ENCODE results near the gene ARMC2.
"Not testable (repeated sequence)": the region's sequence is repeated elsewhere in the genome, so short reads cannot be mapped to it uniquely, and the experiment has no call there.

The ARMC2 gene

GRCh38 chr6:108851756-108852155 is 3.5 kb downstream of the ARMC2 start:
- Histone ChIP-seq H3K4me3 (ENCODE audit: low read length, poor library complexity, severe bottlenecking) (no peak overlapping the region), H3K9me3 (ENCODE audit: insufficient read depth, low read depth, low read length) (no peaks in the 10 kb centered on the region), H2AFZ (ENCODE audit: low read length) (no peak overlapping the region), H3K4me2 (ENCODE audit: low read depth, low read length, poor library complexity, severe bottlenecking) (no peak overlapping the region), H3K9me2 (replicated peaks; ENCODE audit: low read depth, low read length) (no peaks in the 10 kb centered on the region), H3K36me3 (ENCODE audit: insufficient read depth, low read length) (peaks cover 3% of the 10 kb centered on the region; the same call in 1 of the 2 replicates), H3K9ac (ENCODE audit: low read depth, low read length, poor library complexity, severe bottlenecking) (no peak overlapping the region), H3F3A (ENCODE audit: low read depth) (peaks cover 8% of the 10 kb centered on the region), H3K4me1 (ENCODE audit: insufficient read depth, low read length, poor library complexity, severe bottlenecking) (peaks cover 47% of the 10 kb centered on the region), H3K27me3 (ENCODE audit: insufficient read depth, low read length, poor library complexity, severe bottlenecking) (no peaks in the 10 kb centered on the region), H4K20me1 (ENCODE audit: insufficient read depth, low read length, poor library complexity, severe bottlenecking) (no peaks in the 10 kb centered on the region), H3K79me2 (ENCODE audit: insufficient read depth, low read length) (peaks cover 7% of the 10 kb centered on the region; the same call in 1 of the 2 replicates)
- TF ChIP-seq CTCF (conservative IDR thresholded peaks at IDR 0.05; ENCODE audit: low read length), result no peak
- TF ChIP-seq EZH2phosphoT487 (IDR thresholded peaks at IDR 0.05; ENCODE audit: borderline replicate concordance), result no peak

- peaks cover 10% of the 10 kb centered on the region for H3K9me3 ChIP-seq (ENCODE audit: insufficient read depth, low read depth, low read length)
- H2AFZ ChIP-seq (ENCODE audit: low read length), result no peak overlapping the region
- no peak overlapping the region for H3K9ac ChIP-seq (ENCODE audit: low read depth, low read length, poor library complexity, severe bottlenecking)
- H4K20me1 ChIP-seq (ENCODE audit: insufficient read depth, low read length, poor library complexity, severe bottlenecking), result no peaks in the 10 kb centered on the region
- peaks cover 7% of the 10 kb centered on the region; the same call in 1 of the 2 replicates for H3K79me2 ChIP-seq (ENCODE audit: insufficient read depth, low read length)
- H3K4me1 ChIP-seq (ENCODE audit: insufficient read depth, low read length, poor library complexity, severe bottlenecking), result peaks cover 34% of the 10 kb centered on the region
- H3K4me3 ChIP-seq (ENCODE audit: low read length, poor library complexity, severe bottlenecking), result no peak overlapping the region
- H3F3A ChIP-seq (ENCODE audit: low read depth), result peaks cover under 1% of the 10 kb centered on the region; the same call in 1 of the 2 replicates
- H3K4me2 ChIP-seq (ENCODE audit: low read depth, low read length, poor library complexity, severe bottlenecking), result peak overlapping the region; percentile 16
- TF ChIP-seq EZH2phosphoT487 (IDR thresholded peaks at IDR 0.05; ENCODE audit: borderline replicate concordance), result no peak
- TF ChIP-seq CTCF (conservative IDR thresholded peaks at IDR 0.05; ENCODE audit: low read length), result no peak
- peaks cover 12% of the 10 kb centered on the region; the same call in 1 of the 2 replicates for H3K36me3 ChIP-seq (ENCODE audit: insufficient read depth, low read length)
- no peaks in the 10 kb centered on the region for H3K9me2 ChIP-seq (replicated peaks; ENCODE audit: low read depth, low read length)
- H3K27me3 ChIP-seq (ENCODE audit: insufficient read depth, low read length, poor library complexity, severe bottlenecking), result no peaks in the 10 kb centered on the region
These were observed 4.9 kb downstream of the ARMC2 start for GRCh38 chr6:108853077-108853476.

DNA sequence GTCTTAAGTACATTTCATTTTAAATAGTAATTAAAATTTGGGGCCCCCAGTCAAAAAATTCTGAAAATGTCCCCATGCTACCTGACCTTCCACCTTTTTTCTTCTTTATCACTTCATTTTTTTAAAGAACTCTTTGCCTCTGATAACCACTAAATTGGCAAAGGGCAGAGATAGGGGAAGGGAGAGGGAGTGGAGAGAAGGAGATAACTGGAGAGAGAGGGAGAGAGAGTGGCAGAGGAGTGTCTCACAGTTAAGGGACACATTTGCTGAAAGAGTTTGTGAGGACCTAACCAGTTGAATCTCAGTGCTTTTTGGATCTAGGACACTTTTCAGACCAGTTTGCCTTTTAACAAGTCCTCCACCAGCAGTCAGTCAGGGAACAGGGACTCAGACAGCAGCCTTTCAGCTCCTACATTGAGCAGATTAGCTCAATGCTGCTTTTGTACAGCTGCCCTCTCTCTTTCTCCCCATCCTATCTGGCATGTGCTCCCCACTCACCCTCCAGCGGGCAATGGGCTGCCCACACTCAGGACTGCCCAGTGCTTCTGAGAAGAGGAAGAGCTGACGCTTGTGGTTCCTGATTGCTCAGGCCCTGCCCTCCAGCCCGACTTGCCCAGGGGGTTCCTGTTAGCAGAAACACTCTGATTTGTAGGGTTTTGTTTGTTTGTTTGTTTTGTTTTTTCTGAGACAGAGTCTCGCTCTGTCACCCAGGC is 14.4 kb downstream of the ARMC2 start:
- Histone ChIP-seq H4K20me1 (ENCODE audit: insufficient read depth, low read length, poor library complexity, severe bottlenecking) (no peaks in the 10 kb centered on the region), H3K36me3 (ENCODE audit: insufficient read depth, low read length) (peaks cover 5% of the 10 kb centered on the region; the same call in 1 of the 2 replicates), H3K27me3 (ENCODE audit: insufficient read depth, low read length, poor library complexity, severe bottlenecking) (no peaks in the 10 kb centered on the region), H3K4me2 (ENCODE audit: low read depth, low read length, poor library complexity, severe bottlenecking) (no peak overlapping the region), H3F3A (ENCODE audit: low read depth) (no peaks in the 10 kb centered on the region), H3K9ac (ENCODE audit: low read depth, low read length, poor library complexity, severe bottlenecking) (no peak overlapping the region), H3K4me1 (ENCODE audit: insufficient read depth, low read length, poor library complexity, severe bottlenecking) (peaks cover 16% of the 10 kb centered on the region), H3K4me3 (ENCODE audit: low read length, poor library complexity, severe bottlenecking) (no peak overlapping the region), H3K9me3 (ENCODE audit: insufficient read depth, low read depth, low read length) (peaks cover 2% of the 10 kb centered on the region), H3K79me2 (ENCODE audit: insufficient read depth, low read length) (no peaks in the 10 kb centered on the region), H2AFZ (ENCODE audit: low read length) (no peak overlapping the region), H3K9me2 (replicated peaks; ENCODE audit: low read depth, low read length) (no peaks in the 10 kb centered on the region)
- TF ChIP-seq CTCF (conservative IDR thresholded peaks at IDR 0.05; ENCODE audit: low read length), result no peak
- TF ChIP-seq EZH2phosphoT487 (IDR thresholded peaks at IDR 0.05; ENCODE audit: borderline replicate concordance), result no peak

- not testable (repeated sequence) for H3K27me3 ChIP-seq (ENCODE audit: insufficient read depth, low read length, poor library complexity, severe bottlenecking); H3K9me3 ChIP-seq (ENCODE audit: insufficient read depth, low read depth, low read length); H3K9me2 ChIP-seq (replicated peaks; ENCODE audit: low read depth, low read length); H3F3A ChIP-seq (ENCODE audit: low read depth); H3K79me2 ChIP-seq (ENCODE audit: insufficient read depth, low read length); H3K4me3 ChIP-seq (ENCODE audit: low read length, poor library complexity, severe bottlenecking); H4K20me1 ChIP-seq (ENCODE audit: insufficient read depth, low read length, poor library complexity, severe bottlenecking); H3K36me3 ChIP-seq (ENCODE audit: insufficient read depth, low read length)
- H3K4me1 ChIP-seq (ENCODE audit: insufficient read depth, low read length, poor library complexity, severe bottlenecking), result peaks cover 16% of the 10 kb centered on the region
- H2AFZ ChIP-seq (ENCODE audit: low read length), result peak overlapping the region; percentile 68
- H3K4me2 ChIP-seq (ENCODE audit: low read depth, low read length, poor library complexity, severe bottlenecking), result peak overlapping the region; percentile 10
- peak overlapping the region; percentile 20 for H3K9ac ChIP-seq (ENCODE audit: low read depth, low read length, poor library complexity, severe bottlenecking)
These were observed 17.6 kb downstream of the ARMC2 start for GRCh38 chr6:108865751-108866286.
